Cerebellar nuclear complex (tissue), 1 donor: ENCODE measurements around the gene FUT7.
"Not testable (repeated sequence)": the region's sequence is repeated elsewhere in the genome, so short reads cannot be mapped to it uniquely, and the experiment has no call there.

ENCODE experiments used
- DNase-seq, 2 experiments: peaks; one replicate each; lab custom pipeline; 2025; lab: John Stamatoyannopoulos, UW

The FUT7 gene

GRCh38 chr9:137066096-137066861 lies 34.4 kb upstream of the FUT7 start:
- no peak for DNase-seq

DNA sequence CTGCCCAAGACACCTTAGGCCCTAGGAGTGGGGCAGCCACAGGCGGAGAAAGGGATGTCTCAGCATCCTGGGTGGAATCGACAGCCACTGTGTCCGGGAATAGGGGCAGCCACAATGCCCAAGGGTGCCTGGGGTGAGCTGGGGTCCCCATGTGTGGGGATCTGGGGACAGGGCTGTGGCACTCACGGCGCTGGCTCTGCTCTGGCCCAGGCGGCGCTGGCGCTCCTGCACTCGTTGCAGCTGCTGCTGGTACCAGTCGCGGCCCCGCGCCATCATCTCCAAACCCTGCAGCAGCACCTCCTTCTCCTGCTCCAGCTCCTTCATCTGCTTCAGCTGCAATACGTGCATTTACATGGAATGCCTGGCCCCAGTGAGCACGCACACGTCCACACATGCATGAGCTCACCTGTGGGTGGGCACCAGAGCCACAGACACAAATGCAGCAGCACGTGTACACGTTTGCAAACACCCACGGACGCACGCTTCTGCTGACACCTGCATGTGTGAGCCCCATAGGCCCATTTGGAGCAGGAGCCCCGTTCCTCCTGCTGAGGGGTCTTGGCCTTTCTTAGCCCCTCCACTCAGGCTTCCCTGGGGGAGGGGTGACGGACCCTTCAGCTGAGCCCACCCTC lies 33.6 kb upstream of the FUT7 start:
- no peak for DNase-seq

DNA sequence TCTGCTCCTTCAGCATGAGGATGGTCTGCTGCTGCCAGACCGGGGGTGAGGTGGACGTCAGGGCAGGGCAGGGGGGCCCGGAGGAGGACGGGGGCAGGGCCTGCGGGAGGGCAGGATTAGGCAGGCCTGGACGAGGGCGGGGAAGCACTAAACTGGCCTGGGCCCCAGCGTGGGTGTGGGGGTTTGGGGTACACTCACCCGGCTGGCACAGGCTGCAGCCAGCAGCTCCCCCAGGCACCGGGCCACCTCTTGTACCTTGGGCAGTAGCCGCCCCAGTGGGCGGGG lies 32.9 kb upstream of the FUT7 start:
- no peak for DNase-seq

- peak in 1 of 2 experiments; percentile 9 for DNase-seq
Observed at GRCh38 chr9:137064027-137064879, 32.4 kb upstream of the FUT7 start.

- no peak for DNase-seq
Observed at GRCh38 chr9:137063311-137064026, 31.6 kb upstream of the FUT7 start.

- DNase-seq: not testable (repeated sequence)
Observed at GRCh38 chr9:137062798-137063197, 30.9 kb upstream of the FUT7 start.

GRCh38 chr9:137062384-137062783 lies 30.5 kb upstream of the FUT7 start:
- DNase-seq: no peak

DNA sequence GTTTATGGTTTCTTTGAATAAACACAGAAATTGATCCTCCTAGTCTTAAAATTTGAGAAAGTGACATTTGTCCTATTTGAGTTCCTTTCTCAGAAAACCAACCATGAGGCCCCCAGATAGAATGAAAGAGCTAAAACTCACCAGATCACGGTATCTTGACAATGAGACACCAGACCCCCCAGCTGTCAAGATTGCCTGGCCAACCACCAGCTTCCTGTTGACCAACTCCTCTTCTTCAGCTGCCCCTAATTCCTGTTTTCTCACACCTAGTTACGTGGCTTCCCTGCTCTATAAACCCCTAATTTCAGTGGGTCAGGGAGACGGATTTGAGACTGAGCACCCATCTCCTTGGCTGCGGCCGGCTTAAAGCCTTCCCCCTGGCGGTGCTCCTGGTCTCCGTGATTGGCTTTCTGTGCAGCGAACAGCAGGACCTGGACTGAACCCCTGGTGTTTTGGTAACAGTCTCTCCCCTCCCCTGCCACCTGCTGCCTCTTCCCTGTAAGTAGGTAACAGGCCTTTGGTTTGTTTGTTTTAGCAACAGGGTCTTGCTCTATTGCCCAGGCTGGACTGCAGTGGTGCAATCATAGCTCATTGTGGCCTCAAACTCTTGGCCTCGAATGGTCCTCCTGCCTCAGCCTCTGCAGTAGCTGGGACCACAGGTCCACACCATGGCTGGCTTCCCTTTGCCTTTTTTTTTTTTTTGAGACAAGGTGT lies 26.8 kb upstream of the FUT7 start:
- DNase-seq: no peak

DNA sequence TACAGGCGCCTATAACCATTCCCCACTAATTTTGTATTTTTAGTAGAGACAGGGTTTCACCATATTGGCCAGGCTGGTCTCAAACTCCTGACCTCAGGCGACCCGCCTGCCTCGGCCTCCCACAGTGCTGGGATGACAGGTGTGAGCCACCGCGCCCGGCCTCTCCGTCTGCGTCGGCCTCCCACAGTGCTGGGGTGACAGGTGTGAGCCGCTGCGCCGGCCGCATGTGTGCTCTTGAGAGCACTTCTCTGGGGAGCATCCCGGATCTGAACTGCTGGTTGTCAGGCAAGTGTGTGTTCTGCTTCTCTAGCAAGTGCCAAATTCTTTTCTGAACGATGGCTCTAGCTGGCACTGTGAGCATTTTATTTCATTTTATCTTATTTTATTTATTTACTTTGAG lies 25.7 kb upstream of the FUT7 start:
- no peak for DNase-seq

- no peak for DNase-seq
Observed at GRCh38 chr9:137056739-137057415, 25.0 kb upstream of the FUT7 start.

DNA sequence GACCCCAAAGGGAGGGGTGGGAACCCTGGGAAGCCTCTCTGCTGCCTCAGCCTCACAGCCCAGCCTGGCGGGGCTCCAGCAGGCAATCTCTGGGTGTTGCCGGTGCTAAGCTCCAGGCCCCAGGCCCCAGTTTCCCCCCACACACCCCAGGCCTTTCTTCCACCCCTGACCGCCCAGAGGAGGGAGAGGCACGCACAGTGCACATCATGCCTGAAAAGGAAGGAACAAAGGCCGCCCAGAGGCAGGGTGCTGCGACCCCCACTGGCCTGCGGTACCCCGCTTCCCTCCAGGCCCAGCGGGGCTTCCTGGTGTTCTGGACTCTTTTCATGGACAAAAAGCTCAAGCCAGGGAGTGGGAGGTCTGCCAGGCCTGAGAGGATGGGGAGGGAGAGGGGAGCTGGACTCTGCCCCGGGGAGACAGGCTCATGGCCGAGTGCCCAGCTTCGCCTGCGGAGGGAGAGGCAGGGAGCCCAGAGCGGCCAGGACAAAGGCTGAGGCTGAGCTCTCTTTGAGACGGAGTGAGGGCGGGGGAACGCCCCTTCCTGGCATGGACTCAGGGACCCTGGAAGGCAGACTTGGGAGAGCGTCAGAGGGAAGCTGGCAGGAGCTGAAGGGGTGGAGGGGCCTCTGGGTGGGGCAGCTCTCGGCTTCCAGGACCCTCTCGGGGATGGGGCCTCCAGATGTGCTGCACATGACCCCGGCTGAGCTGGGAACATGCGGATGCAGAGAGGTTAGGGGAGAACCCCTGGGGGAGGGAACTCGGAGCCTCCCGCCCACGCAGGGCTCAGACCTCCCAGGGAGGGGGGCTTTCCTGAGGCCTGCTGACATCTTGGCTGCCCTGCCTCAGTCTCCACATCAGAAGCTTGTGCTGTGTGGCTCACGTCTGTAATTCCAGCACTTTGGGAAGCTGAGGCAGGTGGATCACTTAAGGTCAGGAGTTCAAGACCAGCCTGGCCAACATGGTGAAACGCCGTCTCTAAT lies 23.8 kb upstream of the FUT7 start:
- DNase-seq: peak; percentile 30 to 57

- no peak for DNase-seq
Observed at GRCh38 chr9:137054932-137055384, 23.1 kb upstream of the FUT7 start.

- no peak for DNase-seq
Observed at GRCh38 chr9:137053944-137054931, 22.4 kb upstream of the FUT7 start, which contains the start of gene ENTPD2. TSS of gene ENTPD2 (minus strand) at chr9:137054061. CDS start at chr9:137053997, 64 bp downstream.

GRCh38 chr9:137052998-137053943 lies 21.4 kb upstream of the FUT7 start:
- no peak for DNase-seq

GRCh38 chr9:137052293-137052692 lies 20.4 kb upstream of the FUT7 start:
- DNase-seq: no peak

DNA sequence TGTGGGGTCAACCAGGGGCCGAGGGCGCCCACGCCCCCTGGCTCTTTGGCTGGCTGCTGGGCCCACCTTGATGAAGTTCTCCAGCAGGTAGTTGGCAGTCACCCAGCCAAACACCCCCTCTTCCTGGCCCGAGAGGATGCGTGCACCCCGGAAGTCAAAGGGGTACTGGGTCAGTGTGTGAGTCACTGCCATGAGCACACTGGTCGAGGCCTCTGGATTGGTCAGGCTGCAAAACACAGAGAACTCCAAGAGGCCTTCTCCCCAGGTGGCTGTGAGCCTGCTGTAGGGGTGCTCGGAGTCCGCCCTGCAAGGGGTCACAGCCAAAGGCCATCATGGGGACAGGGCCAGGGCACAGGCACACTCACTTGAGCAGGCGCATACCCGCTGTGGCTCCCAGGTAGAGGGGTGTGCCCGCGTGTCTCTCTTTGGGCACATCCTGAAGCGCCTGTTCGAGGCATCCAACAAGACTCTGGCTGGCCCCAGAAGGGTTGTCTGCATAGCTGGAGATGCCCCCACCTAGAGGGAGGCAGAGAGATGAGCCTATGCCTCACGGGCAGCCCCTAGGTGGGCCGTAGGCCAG lies 19.3 kb upstream of the FUT7 start:
- DNase-seq: no peak

GRCh38 chr9:137050570-137050969 lies 18.7 kb upstream of the FUT7 start:
- DNase-seq: no peak
